Suppressor macrophage (primary cell): Measurements from ENCODE around the gene MEGF8.
A peak's percentile ranks its signal among the peaks of the same experiment; 100 is the strongest.

Source experiments
- DNase-seq, 4 experiments: peaks; one replicate each; pipeline ENCODE4 v3.0.0-alpha.2; 2020 to 2022

Gene MEGF8

GRCh38 chr19:42389899-42390298, 64.5 kb downstream of the MEGF8 start, which contains the start of gene CNFN:
CNFN (minus strand) TSS chr19:42390297; CDS start chr19:42389037, 1,260 bp downstream.
- no peak for DNase-seq

- DNase-seq: no peak
Observed at GRCh38 chr19:42392165-42392564, 66.7 kb downstream of the MEGF8 start.

GRCh38 chr19:42394751-42395150, 69.3 kb downstream of the MEGF8 start:
- DNase-seq: no peak

- DNase-seq: peak; percentile 97 to 99 (median 98)
Observed at GRCh38 chr19:42396381-42397262, 71.2 kb downstream of the MEGF8 start.

- peak in 2 of 4 experiments; percentile 11 to 16 for DNase-seq
Observed at GRCh38 chr19:42397263-42398166, 72.1 kb downstream of the MEGF8 start.

GRCh38 chr19:42400404-42400803, 75.0 kb downstream of the MEGF8 start:
- DNase-seq: no peak

- DNase-seq: peak; percentile 66 to 87 (median 80)
Observed at GRCh38 chr19:42401365-42402303, 76.2 kb downstream of the MEGF8 start.

- no peak for DNase-seq
Observed at GRCh38 chr19:42402376-42403116, 77.1 kb downstream of the MEGF8 start.

- no peak for DNase-seq
Observed at GRCh38 chr19:42403586-42403985, 78.2 kb downstream of the MEGF8 start.

GRCh38 chr19:42406111-42406510, 80.7 kb downstream of the MEGF8 start:
- no peak for DNase-seq

GRCh38 chr19:42407085-42407815, 81.8 kb downstream of the MEGF8 start:
- DNase-seq: no peak

GRCh38 chr19:42407816-42408175, 82.4 kb downstream of the MEGF8 start:
- DNase-seq: no peak

- DNase-seq: no peak
Observed at GRCh38 chr19:42409477-42409876, 84.0 kb downstream of the MEGF8 start.

- no peak for DNase-seq
Observed at GRCh38 chr19:42410371-42410770, 84.9 kb downstream of the MEGF8 start.

- no peak for DNase-seq
Observed at GRCh38 chr19:42411581-42412178, 86.2 kb downstream of the MEGF8 start.

GRCh38 chr19:42412227-42412626, 86.8 kb downstream of the MEGF8 start:
- no peak for DNase-seq

- no peak for DNase-seq
Observed at GRCh38 chr19:42412661-42413076, 87.2 kb downstream of the MEGF8 start.

GRCh38 chr19:42419309-42419708, 93.9 kb downstream of the MEGF8 start:
- no peak for DNase-seq

- peak; percentile 52 to 80 (median 66) for DNase-seq
Observed at GRCh38 chr19:42420055-42420544, 94.7 kb downstream of the MEGF8 start.

- no peak for DNase-seq
Observed at GRCh38 chr19:42421101-42421500, 95.7 kb downstream of the MEGF8 start.
